Suppressor macrophage treated with lipopolysaccharide for 4 hours (primary cell): ENCODE measurements around the gene VCAN.
A peak's percentile ranks its signal among the peaks of the same experiment; 100 is the strongest.

Experiments
- DNase-seq: peaks from one replicate; pipeline ENCODE4 v3.0.0-alpha.2; 2020

Gene VCAN

DNA sequence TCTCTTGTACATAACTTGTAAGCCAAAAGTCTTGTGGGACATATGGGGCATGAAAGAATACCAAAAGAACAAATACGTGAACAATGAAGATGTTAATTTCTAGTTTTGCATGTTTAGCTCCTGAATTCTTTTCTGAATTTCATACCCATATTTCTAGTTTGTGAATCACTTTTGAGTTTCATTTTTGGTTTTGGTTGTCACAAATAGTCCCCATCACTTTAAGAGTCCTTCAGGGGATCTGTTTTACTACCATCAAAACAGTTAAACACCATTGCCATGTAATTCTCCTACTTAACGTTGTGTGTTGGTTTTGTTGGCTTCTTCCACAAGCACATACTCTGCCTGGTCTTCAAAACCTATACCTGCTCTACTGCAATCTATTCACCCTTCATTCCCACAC is 27.0 kb downstream of the VCAN start:
- peak; percentile 29 for DNase-seq

DNA sequence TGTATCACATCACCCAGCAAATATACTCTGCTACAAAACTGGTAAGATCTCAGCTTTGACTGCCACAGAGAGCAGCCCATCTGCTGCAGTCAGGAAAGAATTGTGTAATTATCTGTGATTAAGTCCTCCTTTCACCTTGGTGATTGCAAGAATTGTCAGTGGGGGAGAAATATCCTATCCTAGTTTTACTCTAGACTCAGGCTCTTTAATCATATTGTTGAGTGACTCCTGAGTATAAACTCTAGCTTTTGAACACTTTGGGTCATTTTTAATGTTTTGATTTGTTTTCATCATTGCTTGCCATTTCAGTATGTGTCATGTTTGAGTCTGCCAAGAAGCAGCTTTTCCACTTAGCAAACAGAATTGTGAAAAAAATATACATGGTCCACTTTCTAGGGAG is 32.1 kb downstream of the VCAN start:
- DNase-seq, result no peak

DNA sequence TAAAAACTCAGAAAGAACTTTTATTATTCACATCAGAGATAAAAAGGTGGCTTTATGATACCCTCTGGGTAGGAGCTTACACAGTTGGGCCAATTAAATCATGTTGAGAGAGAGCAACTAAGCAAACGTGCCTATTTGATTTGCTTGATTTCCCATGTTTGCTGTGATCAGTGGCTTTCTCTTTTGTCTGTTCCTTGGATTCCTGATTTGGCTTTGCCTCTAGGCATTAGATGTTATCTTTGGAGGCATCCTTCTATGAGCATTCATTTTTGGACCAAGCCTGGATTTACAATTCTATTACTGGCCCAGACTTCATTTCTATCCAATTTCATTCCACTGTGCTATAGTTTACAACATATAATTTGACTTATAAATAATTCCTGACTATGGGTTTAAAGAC is 35.9 kb downstream of the VCAN start:
- DNase-seq, result no peak

DNA sequence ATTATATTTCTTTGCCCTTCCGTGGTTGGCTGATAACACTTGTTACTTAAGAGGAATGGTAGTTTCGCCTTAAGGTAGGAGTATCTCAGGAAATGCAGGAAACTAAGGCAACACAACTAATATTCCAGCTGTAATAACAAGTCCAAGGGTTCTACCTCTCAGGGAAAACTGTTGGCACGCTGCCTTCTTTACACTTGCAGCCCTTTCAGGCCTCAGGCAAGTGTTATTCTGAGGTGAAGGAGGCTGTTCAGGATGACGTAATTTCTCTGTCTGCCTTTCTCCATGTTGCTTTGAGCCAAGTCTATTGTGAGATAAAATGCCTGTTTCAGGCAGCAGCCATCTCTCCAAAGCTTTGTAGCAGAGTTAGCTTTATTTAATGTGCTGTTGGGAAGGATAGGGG is 38.0 kb downstream of the VCAN start:
- no peak for DNase-seq

DNA sequence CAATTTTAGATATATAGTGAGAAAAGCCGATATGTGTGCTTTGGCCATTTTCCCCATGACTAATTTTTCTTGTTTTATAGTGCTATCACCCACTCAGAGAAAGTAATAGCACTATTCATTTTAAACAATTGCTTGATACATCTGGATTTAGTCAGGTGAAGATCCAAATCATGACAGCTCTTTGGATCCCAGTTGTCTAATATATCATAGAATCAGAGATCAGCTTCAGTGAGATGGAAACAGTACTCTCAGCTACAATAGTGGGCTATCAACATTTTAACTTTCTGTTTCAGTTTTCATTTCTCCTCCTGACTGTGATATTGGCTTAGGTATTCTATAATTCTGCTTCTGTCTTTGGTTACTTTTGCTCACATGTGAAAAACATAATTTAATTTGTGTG is 38.7 kb downstream of the VCAN start:
- DNase-seq, result peak; percentile 29

DNA sequence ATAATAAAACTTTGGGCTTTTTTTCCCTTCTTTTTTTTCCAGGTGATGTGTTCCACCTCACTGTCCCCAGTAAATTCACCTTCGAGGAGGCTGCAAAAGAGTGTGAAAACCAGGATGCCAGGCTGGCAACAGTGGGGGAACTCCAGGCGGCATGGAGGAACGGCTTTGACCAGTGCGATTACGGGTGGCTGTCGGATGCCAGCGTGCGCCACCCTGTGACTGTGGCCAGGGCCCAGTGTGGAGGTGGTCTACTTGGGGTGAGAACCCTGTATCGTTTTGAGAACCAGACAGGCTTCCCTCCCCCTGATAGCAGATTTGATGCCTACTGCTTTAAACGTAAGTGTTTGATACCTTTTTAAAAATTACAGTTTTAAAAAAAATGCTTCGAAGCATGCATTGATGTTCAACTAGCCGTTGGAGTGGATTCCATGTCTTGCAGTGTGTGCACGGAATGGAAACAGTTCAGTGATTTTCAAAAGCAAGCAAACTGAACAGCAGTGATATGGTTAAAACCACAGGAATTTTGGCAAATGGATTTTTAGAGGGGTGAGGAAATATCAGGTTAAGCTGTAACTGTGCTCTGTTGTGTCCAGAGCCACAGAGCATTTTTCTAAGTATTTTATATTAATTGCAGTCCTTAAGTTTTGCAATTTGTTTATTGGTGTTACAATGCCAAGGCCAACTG is 40.7 kb downstream of the VCAN start:
- no peak for DNase-seq

DNA sequence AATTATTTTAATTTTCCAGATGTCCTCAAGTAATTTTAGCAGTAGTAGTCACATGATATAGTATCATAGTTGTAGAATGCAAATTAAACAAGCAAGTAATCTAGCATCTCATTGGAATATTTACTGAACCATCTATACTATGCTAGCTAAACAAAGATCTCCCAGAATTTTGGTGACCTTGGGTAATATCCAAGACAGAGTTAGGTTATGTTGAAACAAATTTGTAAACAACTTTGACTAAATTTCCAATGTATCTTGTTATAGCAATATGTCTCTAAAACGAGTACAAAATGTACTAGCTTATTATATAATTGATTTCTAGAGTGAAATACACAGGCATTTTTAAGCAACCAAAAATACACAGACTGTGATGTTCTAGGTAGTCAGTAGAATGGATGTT is 41.5 kb downstream of the VCAN start:
- no peak for DNase-seq

DNA sequence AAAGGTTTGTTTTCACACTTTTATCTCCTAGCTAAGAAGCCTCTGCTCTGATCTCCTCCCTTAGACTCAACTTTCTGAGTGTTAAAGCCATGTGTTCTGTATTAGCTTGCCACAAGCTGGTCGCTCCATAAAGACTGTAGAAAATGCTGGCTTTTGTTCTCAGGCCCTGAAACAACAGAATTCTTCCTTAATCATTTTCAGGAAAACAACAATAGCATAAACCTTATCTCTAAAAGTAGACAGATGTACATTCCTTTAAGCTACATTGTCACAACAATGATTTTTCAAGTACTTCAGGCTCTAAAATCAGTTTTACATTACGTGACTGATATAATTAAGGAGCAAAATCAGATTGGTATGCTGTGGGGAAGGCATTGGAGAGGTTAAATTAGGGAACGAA is 41.9 kb downstream of the VCAN start:
- no peak for DNase-seq

DNA sequence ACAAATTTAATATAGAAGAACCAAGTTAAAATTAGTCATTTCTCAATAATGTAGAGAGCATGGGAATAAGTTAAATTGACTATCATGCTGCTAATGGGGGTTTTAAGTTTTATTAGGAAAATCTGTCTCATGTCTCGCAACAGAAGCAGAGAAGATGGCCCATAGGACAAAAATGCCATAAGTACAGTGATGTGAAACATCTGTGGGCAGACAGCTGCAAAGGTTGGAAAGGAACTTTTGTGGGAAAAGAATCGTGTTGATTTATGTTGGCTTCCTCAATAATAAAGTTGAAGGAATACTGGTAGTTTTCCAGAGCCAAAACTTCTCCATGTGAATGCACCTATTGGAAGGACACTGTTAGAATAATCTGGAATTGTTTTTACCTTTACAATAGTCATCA is 44.8 kb downstream of the VCAN start:
- DNase-seq, result no peak

DNA sequence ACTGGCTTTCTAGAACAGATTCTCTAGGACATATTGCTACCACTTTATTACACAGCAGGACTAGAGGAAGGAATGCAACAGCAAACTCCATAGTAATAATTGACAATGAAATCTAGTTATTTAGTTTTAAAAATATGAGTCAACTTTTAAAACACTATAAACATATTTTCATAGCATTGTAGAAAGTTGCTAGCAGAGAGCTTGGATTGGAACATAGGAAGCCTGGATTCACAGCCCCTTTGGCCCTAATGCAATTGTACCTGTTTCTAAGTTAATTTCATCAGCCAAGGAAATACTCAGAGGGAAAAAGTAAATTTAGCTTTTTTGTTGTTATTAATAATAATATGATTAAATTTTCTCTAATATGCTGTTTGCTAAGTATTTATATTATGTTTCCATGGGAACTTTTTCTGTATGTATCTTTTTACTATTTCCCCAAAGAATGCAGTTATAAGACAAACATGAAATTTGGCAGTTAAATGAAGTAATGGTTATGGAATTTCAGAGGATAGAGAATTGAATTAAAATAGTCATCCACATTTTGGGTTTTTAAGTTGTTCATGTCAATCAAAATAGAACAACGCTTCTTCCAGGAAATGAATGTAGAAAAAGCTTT is 45.6 kb downstream of the VCAN start:
- DNase-seq, result no peak

DNA sequence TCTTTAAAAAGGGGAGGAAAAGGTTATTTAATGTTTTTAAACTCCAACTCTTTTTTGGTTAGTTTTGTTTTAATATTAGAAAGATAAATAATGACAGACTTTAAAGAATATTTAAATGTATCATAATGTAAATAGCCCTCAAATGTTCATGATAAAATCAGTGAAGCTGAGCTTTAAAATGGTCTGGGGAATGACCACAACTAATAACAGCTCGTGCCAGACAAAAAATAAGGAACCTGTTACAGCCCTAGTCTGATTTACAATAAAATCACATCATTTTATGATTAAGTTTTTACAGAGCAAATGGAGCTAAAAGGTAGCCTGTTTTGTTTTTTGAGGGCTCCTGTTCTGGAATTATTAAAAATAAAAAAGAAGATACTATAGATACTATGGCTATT is 46.1 kb downstream of the VCAN start:
- DNase-seq, result no peak

DNA sequence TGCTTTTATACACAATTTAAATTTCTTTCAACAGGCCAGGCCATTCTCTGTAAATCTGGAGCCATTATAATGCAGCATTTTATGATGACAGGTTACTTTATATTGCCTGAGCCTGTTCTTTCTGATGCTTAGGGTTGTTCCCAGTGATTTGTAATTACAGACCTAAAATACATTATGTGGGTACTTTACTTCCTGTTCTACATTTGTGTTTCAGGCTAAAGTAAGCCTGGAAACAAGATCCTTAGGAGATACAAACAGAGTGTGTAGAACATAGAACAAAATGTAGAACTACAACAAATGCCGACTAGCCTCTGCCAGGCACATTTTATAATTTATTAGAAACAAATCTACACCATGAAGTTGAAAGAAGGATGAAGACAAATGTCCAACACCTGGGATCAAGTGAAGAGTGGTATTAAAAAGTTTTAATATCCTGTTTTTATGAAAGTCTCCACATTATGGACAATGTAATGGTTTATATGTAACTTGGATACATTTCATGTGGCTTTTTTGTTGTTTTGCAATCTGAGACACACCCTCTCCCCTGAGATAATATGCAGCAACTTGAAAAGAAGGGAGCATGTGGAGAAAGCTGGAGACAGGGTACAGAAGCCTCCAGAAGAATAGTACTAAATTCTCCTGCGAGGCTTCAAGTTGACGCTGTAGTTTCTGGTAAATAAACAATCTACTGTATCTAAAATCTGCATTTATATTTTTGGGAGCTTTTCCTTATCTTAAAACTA is 46.9 kb downstream of the VCAN start:
- no peak for DNase-seq

DNA sequence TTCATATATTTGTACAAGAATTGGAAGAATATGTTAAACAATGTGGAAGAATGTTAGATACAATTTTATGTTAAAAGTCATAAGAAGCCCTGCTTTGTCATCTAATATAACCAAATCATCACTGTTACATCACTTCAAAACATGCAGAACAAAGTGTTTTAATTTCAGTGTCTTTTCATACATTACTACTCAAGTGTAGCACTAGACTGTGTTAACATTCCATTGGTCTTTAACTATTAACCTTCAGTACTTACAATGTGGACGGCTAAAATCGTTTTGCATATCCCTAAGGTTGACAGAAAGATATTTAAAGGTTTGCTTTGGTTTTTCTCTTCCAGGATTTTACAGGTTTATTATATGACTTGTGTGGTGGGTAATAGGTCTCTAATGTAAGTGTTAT is 50.9 kb downstream of the VCAN start:
- no peak for DNase-seq

DNA sequence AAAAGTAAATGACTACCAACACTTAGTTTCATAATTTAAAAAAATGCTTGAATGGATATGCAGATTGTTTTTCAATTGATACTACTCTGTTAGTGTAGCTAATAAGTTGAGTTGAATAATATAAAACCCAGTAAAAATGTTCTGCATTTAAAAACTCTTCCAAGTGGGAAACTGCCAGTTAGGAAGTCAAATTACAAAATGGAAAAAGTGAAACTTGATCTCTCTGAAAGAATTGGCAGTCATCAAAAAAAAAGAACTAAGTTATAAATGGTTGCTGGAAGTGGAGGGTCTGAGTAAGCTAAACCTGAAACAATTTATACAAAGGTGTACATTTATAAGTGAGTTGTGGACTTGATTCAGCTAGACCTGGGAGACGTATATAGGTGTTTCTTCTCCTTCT is 52.4 kb downstream of the VCAN start:
- DNase-seq, result no peak

DNA sequence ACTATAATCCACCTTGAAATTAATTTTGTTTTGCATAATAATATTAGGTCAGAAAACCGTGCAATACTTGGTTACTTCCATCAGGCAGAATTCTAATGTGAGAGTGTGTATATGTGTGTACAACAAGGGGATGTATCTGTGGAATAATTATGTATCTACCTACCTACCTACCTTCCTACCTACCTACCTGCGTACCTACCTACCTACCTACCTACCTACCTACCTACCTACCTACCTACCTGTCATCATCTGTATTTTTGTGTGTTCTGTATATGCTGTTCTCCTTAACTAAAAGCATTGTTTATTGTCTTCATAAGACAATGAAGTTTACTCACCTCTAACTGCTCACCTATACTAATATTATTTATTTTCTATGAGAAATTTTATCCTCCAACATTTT is 52.8 kb downstream of the VCAN start:
- DNase-seq, result no peak

DNA sequence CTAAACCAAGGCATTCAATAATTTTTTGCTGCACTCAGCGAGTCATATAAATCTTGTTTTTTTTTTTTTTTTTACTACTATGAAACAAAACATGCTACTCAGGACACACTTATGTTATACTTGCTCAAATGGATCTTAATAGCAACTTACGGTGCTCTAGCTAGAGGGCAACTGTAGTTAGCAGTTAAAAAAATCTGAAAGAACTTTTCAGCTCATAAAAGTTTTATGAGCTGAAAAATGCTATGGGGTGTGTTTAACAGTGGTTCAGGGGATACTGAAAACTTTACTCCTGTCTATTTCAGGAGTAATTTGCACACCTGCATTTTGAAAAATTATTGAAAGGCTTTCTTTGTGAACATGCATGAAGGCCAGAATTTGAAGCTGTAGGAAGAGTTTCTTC is 53.4 kb downstream of the VCAN start:
- DNase-seq, result no peak

DNA sequence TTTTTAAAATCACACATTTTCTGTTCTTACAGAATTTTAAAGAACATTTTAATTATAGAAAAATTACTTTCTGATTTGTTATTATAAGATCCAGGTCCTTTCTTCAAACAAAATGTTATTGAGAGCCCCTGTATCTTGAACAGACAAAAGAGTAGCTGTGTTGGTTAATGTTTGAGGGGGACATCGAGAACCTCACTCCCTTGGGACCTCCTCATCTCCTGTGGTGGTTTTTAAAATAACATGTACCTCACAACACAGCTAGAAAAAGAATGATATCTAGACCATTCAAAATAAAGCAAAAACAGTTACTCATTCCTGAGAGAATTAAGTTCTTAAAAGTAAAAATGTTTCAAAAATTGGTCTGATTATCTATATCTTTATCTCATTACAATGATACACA is 54.7 kb downstream of the VCAN start:
- DNase-seq, result no peak

DNA sequence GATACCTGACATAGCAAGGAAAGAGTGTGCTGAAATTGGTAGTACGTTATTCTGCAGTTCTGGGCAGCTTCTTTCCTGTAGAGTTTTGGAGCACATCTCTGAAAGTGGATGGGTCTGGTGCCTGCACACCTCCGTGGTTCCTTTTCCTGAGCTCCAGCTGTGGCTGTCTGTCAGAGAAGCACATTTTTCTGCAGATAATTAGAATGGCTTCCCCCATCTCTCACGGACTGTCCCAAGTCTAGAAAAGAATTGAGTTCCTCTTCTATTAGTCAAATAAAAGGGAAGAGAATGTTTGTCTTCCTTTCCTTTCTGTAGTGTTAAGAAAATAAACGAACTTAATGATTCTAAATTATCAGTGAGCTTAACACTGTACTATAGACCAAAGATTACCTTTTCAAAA is 55.7 kb downstream of the VCAN start:
- DNase-seq, result no peak

DNA sequence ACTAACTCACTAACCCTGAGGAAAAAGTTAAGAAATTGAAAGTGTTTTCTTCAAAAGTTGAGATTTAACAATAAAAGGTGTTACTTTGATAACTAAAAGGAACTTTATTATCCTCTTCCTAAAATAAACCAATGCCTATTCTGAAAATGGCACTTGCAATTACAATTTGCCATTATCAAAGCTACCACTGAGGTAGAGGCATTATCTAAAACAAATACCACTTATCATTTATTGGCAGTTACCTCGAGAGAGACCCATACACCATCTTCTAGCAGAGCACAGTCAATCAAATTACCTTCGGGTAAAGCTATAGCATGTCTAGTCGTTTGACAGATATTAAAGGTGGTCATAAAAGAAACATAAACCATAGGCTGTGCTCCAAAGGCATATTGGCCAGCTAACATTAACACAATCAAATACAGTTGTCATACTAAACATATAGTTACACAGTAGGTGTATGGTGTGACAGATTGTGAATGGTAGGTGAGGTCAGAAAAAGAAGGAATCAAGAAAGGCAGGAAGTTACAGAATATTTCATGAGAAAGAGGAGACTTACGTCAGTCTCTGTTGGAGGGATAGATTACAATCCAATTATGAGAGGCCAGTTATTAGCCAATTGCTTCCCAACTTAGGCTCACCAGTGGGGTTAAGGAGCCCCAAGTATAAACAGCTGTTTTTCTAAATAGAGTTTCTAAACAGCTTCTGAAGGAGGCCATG is 56.3 kb downstream of the VCAN start:
- DNase-seq, result no peak

DNA sequence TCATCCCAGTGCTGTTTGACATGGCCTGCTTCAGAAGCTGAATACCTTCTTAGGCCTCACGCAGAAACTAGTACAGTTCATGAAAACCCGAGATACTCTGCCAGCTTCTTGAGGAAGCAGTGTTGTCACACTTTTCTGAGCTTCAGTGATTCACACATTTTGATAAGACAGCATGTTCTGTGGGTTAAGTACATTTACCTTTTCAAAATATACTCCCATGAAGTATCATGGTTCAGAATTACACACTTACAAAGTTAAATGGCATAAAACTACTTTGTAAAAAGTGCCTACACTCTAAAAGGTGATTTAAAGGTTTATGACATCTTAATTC is 56.9 kb downstream of the VCAN start:
- no peak for DNase-seq

DNA sequence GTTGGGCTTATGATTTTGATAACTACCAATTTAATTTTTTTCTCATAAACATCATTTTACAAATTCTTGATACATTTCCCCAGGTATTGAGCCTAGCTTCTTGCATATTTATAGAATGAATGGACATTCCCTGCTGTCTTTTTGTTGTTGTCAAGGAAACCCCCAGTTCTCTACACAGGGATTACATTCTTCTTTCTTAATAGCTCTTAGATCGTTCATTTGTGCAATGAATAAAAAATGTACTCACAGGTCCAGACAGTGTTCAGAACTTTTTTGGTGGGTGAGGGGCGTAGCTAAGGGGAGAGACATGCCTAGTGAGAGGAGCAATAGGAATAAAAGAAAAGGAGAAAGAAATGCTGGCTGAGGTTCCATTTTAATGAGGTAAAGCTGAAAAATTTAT is 58.6 kb downstream of the VCAN start:
- DNase-seq, result no peak

DNA sequence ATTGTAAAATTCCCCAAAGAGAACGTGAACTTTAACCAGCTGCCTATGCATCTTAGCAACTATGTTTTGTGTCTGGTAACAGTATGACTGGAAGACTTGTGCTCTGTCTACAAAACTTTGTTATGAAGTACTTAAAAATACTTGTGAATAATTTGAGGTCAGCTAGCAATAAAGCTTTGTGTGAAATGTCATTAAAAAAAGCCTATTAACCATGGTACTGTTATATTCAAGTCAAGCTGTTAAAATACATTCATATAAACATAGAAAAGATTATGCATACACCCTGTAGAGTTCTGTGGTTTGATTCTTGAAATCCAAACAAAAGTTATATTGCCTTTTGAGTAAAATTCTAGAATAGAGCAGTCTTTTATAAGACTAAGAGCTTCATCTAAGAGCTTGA is 60.1 kb downstream of the VCAN start:
- no peak for DNase-seq

DNA sequence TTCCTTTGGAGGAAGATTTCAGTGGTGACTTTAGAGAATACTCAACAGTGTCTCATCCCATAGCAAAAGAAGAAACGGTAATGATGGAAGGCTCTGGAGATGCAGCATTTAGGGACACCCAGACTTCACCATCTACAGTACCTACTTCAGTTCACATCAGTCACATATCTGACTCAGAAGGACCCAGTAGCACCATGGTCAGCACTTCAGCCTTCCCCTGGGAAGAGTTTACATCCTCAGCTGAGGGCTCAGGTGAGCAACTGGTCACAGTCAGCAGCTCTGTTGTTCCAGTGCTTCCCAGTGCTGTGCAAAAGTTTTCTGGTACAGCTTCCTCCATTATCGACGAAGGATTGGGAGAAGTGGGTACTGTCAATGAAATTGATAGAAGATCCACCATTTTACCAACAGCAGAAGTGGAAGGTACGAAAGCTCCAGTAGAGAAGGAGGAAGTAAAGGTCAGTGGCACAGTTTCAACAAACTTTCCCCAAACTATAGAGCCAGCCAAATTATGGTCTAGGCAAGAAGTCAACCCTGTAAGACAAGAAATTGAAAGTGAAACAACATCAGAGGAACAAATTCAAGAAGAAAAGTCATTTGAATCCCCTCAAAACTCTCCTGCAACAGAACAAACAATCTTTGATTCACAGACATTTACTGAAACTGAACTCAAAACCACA is 67.4 kb downstream of the VCAN start:
- peak; percentile 67 for DNase-seq

DNA sequence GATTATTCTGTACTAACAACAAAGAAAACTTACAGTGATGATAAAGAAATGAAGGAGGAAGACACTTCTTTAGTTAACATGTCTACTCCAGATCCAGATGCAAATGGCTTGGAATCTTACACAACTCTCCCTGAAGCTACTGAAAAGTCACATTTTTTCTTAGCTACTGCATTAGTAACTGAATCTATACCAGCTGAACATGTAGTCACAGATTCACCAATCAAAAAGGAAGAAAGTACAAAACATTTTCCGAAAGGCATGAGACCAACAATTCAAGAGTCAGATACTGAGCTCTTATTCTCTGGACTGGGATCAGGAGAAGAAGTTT is 67.9 kb downstream of the VCAN start:
- DNase-seq, result no peak
